IMR-90 (cell line): Measurements from ENCODE around the gene KAT2B. TPM values are rescaled to one million over a fixed set of nuclear protein-coding genes. Genes with fewer than 3 reads are reported as not detected.

Experiments used
- ATAC-seq: fragments of 200-7000 bp; cut with Tn5 transposase; 2 replicates; pipeline ENCODE4 v1.9.1; 2020; ENCODE audit warnings: low read depth, mild to moderate bottlenecking, moderate library complexity
- BruUV-seq: library from RNA; stranded (reverse); fragments of 400-500 nt; replicated peaks from 2 replicates; lab custom pipeline; 2021; lab: Mats Ljungman, UMichigan
- CTCF ChIA-PET: fragments of 300-600 bp; formaldehyde crosslinking; extraction: SDS; loops from one replicate; lab custom pipeline; 2021; ENCODE audit warnings: antibody characterized with exemption; lab: Yijun Ruan, JAX
- POLR2A ChIA-PET: fragments of 300-600 bp; sonication (Branson Sonifier 250); formaldehyde crosslinking; loops from one replicate; lab custom pipeline; 2022; ENCODE audit warnings: antibody characterized with exemption; ENCODE audit not compliant: unreplicated experiment; lab: Charles Lee
- DNase-seq: peaks from one replicate; pipeline ENCODE4 v3.0.0; 2013
- H2AFZ ChIP-seq: replicated peaks from 2 replicates; pipeline ENCODE3; 2013; ENCODE audit warnings: low read length, mild to moderate bottlenecking; ENCODE audit not compliant: poor library complexity
- H2AK5ac ChIP-seq: 2 replicates; pipeline ENCODE4 v1.6.1; 2013; ENCODE audit warnings: low read depth, low read length, inconsistent platforms
- H2AK9ac ChIP-seq: replicated peaks from 2 replicates; pipeline ENCODE3; 2013; ENCODE audit warnings: mild to moderate bottlenecking, low read depth, low read length, moderate library complexity; ENCODE audit not compliant: poor library complexity
- H2BK120ac ChIP-seq: 2 replicates; pipeline ENCODE4 v1.6.1; 2013; ENCODE audit warnings: low read depth, low read length, inconsistent platforms
- H2BK15ac ChIP-seq: 3 replicates; pipeline ENCODE4 v1.6.1; 2013; ENCODE audit warnings: low read depth, low read length, inconsistent platforms
- H2BK20ac ChIP-seq: 2 replicates; pipeline ENCODE4 v1.6.1; 2013; ENCODE audit warnings: low read depth, mild to moderate bottlenecking, inconsistent platforms, low read length, moderate library complexity
- H2BK5ac ChIP-seq: 2 replicates; pipeline ENCODE4 v1.6.1; 2013; ENCODE audit warnings: mild to moderate bottlenecking, low read depth, low read length, inconsistent platforms; ENCODE audit not compliant: poor library complexity, severe bottlenecking
- H3K14ac ChIP-seq: replicated peaks from 2 replicates; pipeline ENCODE4 v1.6.1; 2013; ENCODE audit warnings: low read depth, low read length, inconsistent platforms
- H3K18ac ChIP-seq: 2 replicates; pipeline ENCODE4 v1.6.1; 2013; ENCODE audit warnings: low read depth, low read length, control low read depth
- H3K23ac ChIP-seq: 2 replicates; pipeline ENCODE4 v1.6.1; 2013; ENCODE audit warnings: low read depth, low read length, inconsistent platforms
- H3K27ac ChIP-seq: 2 replicates; pipeline ENCODE4 v1.5.1; 2013; ENCODE audit warnings: mild to moderate bottlenecking, control low read depth, low read length; ENCODE audit not compliant: insufficient read depth
- H3K27me3 ChIP-seq: 2 replicates; pipeline ENCODE4 v1.6.1; 2013; ENCODE audit warnings: low read length; ENCODE audit not compliant: control insufficient read depth, insufficient read depth
- H3K36me3 ChIP-seq: 2 replicates; pipeline ENCODE4 v1.6.1; 2013; ENCODE audit warnings: low read length, mixed read lengths; ENCODE audit not compliant: control insufficient read depth, insufficient read depth
- H3K4ac ChIP-seq: 2 replicates; pipeline ENCODE4 v1.6.1; 2013; ENCODE audit warnings: low read depth, low read length, inconsistent platforms
- H3K4me1 ChIP-seq: 2 replicates; pipeline ENCODE4 v1.6.1; 2013; ENCODE audit warnings: low read length, mixed read lengths; ENCODE audit not compliant: control insufficient read depth, insufficient read depth
- H3K4me2 ChIP-seq: 2 replicates; pipeline ENCODE4 v1.6.1; 2013; ENCODE audit warnings: low read depth, mild to moderate bottlenecking, control low read depth, low read length, moderate library complexity
- H3K4me3 ChIP-seq: 2 replicates; pipeline ENCODE4 v1.5.1; 2013; ENCODE audit warnings: low read depth, mild to moderate bottlenecking, control low read depth, low read length, moderate library complexity; ENCODE audit not compliant: insufficient read depth
- H3K56ac ChIP-seq: 2 replicates; pipeline ENCODE4 v1.6.1; 2013; ENCODE audit warnings: low read length, inconsistent platforms; ENCODE audit not compliant: insufficient read depth; ENCODE audit errors: extremely low read depth
- H3K79me1 ChIP-seq, 2 experiments: 2 replicates each; pipeline ENCODE4 v1.6.1; 2013; ENCODE audit warnings: low read length in 2 of 2, inconsistent platforms in 1 of 2, low read depth in 1 of 2
- H3K9ac ChIP-seq: 2 replicates; pipeline ENCODE4 v1.6.1; 2013; ENCODE audit warnings: low read depth, low read length, control low read depth
- H3K9me1 ChIP-seq: 2 replicates; pipeline ENCODE4 v1.6.1; 2013; ENCODE audit warnings: low read length, inconsistent platforms; ENCODE audit not compliant: insufficient read depth
- H3K9me3 ChIP-seq: 2 replicates; pipeline ENCODE4 v1.6.1; 2013; ENCODE audit warnings: low read length; ENCODE audit not compliant: control insufficient read depth, insufficient read depth
- H4K20me1 ChIP-seq: 2 replicates; pipeline ENCODE4 v1.6.1; 2013; ENCODE audit warnings: low read length, inconsistent platforms; ENCODE audit not compliant: insufficient read depth
- H4K5ac ChIP-seq: 2 replicates; pipeline ENCODE4 v1.6.1; 2013; ENCODE audit warnings: mild to moderate bottlenecking, low read depth, low read length, control low read depth
- H4K8ac ChIP-seq, 2 experiments: 2 replicates each; pipeline ENCODE4 v1.6.1; 2013; ENCODE audit warnings: low read depth in 2 of 2, low read length in 2 of 2, control low read depth in 1 of 2, inconsistent platforms in 1 of 2
- H4K91ac ChIP-seq: 2 replicates; pipeline ENCODE4 v1.6.1; 2013; ENCODE audit warnings: low read depth, low read length, inconsistent platforms; ENCODE audit not compliant: insufficient read depth
- CEBPB ChIP-seq: IDR thresholded peaks from 2 replicates; pipeline ENCODE4 v1.6.1; 2012; ENCODE audit warnings: low read depth, low read length, improper control_type of control experiment
- CHD1 ChIP-seq: IDR thresholded peaks from 2 replicates; pipeline ENCODE4 v1.6.1; 2012; ENCODE audit warnings: low read depth, low read length, improper control_type of control experiment
- CTCF ChIP-seq: conservative IDR thresholded peaks from 2 replicates; pipeline ENCODE4 v1.5.1; 2012; ENCODE audit warnings: mild to moderate bottlenecking, low read depth, low read length, improper control_type of control experiment
- MAFK ChIP-seq: IDR thresholded peaks from 2 replicates; pipeline ENCODE4 v1.6.1; 2012; ENCODE audit warnings: low read depth, low read length, improper control_type of control experiment
- MXI1 ChIP-seq: IDR thresholded peaks from 2 replicates; pipeline ENCODE4 v1.6.1; 2012; ENCODE audit warnings: low read depth, mild to moderate bottlenecking, low read length, moderate library complexity, borderline replicate concordance
- POLR2A ChIP-seq: IDR thresholded peaks from 2 replicates; pipeline ENCODE4 v1.6.1; 2012; ENCODE audit warnings: mild to moderate bottlenecking, low read depth, low read length
- RAD21 ChIP-seq: IDR thresholded peaks from 2 replicates; pipeline ENCODE4 v1.6.1; 2012; ENCODE audit warnings: low read length, improper control_type of control experiment
- RFX5 ChIP-seq: IDR thresholded peaks from 2 replicates; pipeline ENCODE4 v1.8.0; 2012; ENCODE audit warnings: low read depth, mild to moderate bottlenecking, low read length, moderate library complexity
- WGBS, 2 experiments: methylation state at CpG; one replicate each; pipeline versions ENCODE4 v1.1.5 to v1.1.7; 2013; ENCODE audit warnings: missing lambda C conversion rate in 2 of 2; ENCODE audit not compliant: insufficient read length in 1 of 2; ENCODE audit errors: extremely low coverage in 2 of 2; 5-methylcytosine and 5-hydroxymethylcytosine counted together
- dilution Hi-C: fragments of 300-500 bp; cut with HindIII; formaldehyde crosslinking; loops from one replicate; pipeline ENCODE4 v1.14.3; 2018; ENCODE audit warnings: low sequenced_read_pairs; ENCODE audit not compliant: unreplicated experiment
- in situ Hi-C: fragments of 300-500 bp; cut with MboI; formaldehyde crosslinking; loops from 3 replicates; pipeline ENCODE4 v1.14.3; 2019; ENCODE audit warnings: low sequenced_read_pairs, inconsistent platforms, mixed read lengths
- intact Hi-C: fragments of 100-400 bp; cut with micrococcal nuclease; formaldehyde crosslinking; loops from 2 replicates; pipeline ENCODE4 v1.10.0; 2022
- polyA plus RNA-seq, 3 experiments: library from polyadenylated mRNA; depleted of rRNA; stranded (reverse); fragments of >200 nt; gene quantifications; 2 replicates each; pipeline ENCODE4 v1.2.3, GENCODE V29; 2012; ENCODE audit warnings: low replicate concordance in 1 of 3
- total RNA-seq: library from RNA; depleted of rRNA; stranded (reverse); fragments of >200 nt; gene quantifications from 2 replicates; pipeline ENCODE4 v1.2.3, GENCODE V29; 2012

KAT2B gene
- total and polyA plus RNA-seq, 2 of the 4 experiments (the other 2 are of a cell fraction) = 2.0 to 2.2 TPM

- no peak overlapping the region for H2BK120ac ChIP-seq
- no peaks in the 10 kb centered on the region for H3K79me1 ChIP-seq
- TF ChIP-seq MXI1 (no peak), RFX5 (no peak), CTCF (no peak), MAFK (no peak), CHD1 (no peak), CEBPB (0 out of 2 replicates have a peak, but pooled peaks have one; percentile 32), RAD21 (no peak), POLR2A (no peak)
- H3K23ac ChIP-seq = no peak overlapping the region
- BruUV-seq = no TSS peak
- no peaks in the 10 kb centered on the region for H3K27me3 ChIP-seq
- intact Hi-C loops (no loop called here), in situ Hi-C loops (no loop called here), dilution Hi-C loops (no loop called here)
- no peaks in the 10 kb centered on the region for H4K20me1 ChIP-seq
- H3K27ac ChIP-seq = no peak overlapping the region
- H3K9me3 ChIP-seq = no peaks in the 10 kb centered on the region
- H4K8ac ChIP-seq = no peak overlapping the region
- H3K4me3 ChIP-seq = no peak overlapping the region
- H3K4me2 ChIP-seq = no peak overlapping the region
- no peaks in the 10 kb centered on the region; the same call in 1 of the 2 replicates for H3K9me1 ChIP-seq
- peaks cover 2% of the 10 kb centered on the region; the same call in 1 of the 2 replicates for H3K4me1 ChIP-seq
- H2AK9ac ChIP-seq = no peak overlapping the region
- CTCF ChIA-PET = interaction anchor here (1.3 to 1.4 kb wide), 2 partner anchors 12 to 14 kb away, joined by 4 read pairs; no protein-coding TSS in a partner anchor
- H3K56ac ChIP-seq = no peak overlapping the region
- peak; percentile 20 for DNase-seq
- H2AFZ ChIP-seq = no peak overlapping the region
- H3K18ac ChIP-seq = no peak overlapping the region
- whole genome bisulfite sequencing, 2 experiments = no CpG with 5 or more reads among the region's 3 CpGs
- H3K9ac ChIP-seq = no peak overlapping the region
- no peaks in the 10 kb centered on the region for H3K36me3 ChIP-seq
- H4K5ac ChIP-seq = no peak overlapping the region
- H4K91ac ChIP-seq = no peak overlapping the region
- H2BK5ac ChIP-seq = no peak overlapping the region
- no peak overlapping the region for H3K14ac ChIP-seq
- ATAC-seq = no peak
- H2AK5ac ChIP-seq = no peak overlapping the region
- POLR2A ChIA-PET = no interaction called here
- H2BK15ac ChIP-seq = no peak overlapping the region
- H2BK20ac ChIP-seq = no peak overlapping the region
- H3K4ac ChIP-seq = no peak overlapping the region
Measured at GRCh38 chr3:20096135-20096685, 56.0 kb downstream of the KAT2B start.
